T-helper 2 cell (primary cell): Measurements from ENCODE around the gene PARD3B.

ENCODE experiments used
- DNase-seq, 5 experiments: peaks; one replicate each; pipeline versions ENCODE4 v3.0.0 to v3.0.0-alpha.2; 2012 to 2022

The PARD3B gene

DNA sequence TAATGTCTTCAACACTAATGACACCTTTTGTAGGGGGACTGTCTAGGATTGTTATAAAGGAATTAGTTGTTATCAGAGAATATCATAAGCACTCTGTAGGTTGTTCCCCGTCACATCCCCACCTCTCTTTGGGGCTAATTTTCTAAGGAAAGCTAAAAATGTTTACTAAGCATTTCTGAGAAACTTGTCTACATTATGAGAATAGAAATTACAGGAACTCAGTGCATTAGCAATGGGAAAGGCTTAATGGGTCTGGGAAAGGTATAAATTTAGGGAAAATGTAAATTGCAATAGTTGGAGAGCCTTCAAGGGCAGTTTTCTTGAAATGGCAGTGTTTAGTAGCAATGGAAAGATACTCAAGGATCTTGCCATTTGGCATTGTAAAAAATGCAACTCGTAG lies 879.8 kb downstream of the PARD3B start:
- no peak for DNase-seq

DNA sequence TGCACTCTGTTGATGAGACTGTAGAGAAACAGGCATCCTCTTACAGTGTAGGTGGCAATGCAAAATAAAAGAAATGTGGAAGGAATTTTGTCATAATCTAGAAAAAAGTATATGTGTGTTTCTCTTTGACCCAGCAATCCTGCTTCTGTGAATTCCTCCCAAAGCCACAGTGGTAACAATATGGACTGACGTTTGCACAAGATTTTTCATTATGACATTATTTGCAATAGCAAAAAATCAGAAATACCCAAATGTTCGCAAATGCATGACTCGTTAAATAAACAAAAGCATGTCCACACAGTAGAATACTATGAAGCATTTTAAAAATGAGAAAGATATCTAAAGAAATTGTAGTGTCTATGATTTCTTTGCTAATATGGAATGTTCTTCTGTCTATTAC lies 881.8 kb downstream of the PARD3B start:
- no peak for DNase-seq

DNA sequence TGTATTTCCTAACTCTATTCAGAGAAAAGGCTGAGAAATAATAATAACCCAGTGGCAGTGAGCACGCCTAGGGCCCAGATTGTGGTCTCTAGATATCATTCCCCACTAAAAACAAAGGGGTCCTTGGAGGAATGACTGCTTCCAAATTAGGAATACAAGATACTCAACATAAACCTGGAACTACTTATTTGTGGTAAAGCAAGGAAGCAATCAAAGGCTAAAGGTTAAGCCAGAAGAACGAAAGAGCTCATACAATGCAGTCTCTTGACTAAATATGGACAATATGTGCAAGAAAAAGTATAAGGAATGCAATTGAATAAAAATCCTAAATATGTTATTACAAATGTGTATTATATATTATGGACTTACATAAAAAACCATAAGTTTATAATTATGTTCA lies 883.5 kb downstream of the PARD3B start:
- DNase-seq, result no peak

DNA sequence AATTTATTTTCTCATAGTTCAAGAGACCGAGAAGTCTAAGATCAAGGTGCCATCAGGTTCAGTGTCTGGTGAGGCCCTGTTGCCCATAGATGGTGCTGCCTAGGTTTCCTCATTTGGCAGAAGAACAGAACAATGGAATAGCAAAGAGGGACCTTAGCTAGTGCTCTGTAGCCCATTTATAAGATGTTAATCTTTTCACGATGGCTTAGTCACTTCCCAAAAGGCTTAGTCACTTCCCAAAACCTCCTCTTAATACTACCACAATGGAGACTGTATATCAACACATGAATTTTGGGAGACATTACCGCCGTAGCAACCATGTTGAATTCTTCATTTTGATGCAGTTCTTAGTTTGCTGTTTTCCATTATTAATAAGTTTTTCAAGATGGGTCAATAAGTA lies 890.7 kb downstream of the PARD3B start:
- no peak for DNase-seq

DNA sequence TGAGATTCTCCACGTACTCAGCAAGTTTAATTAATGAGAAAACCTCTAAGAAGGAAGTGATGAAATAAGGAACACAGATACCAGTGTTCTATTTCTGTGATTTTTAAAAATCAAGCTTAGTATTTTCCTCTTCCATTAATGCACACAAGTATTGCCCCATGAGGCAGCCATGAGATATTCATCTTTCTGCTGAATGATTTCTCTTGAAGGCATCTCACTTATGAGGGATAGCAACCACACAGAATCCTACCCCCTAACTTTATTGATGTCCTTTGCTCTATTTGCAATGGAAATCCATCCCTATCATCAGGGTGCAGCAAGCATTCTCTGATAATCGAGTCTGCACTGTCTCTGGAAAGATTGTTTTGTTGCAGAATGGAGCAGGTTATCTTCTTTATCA lies 893.0 kb downstream of the PARD3B start:
- DNase-seq, result no peak

DNA sequence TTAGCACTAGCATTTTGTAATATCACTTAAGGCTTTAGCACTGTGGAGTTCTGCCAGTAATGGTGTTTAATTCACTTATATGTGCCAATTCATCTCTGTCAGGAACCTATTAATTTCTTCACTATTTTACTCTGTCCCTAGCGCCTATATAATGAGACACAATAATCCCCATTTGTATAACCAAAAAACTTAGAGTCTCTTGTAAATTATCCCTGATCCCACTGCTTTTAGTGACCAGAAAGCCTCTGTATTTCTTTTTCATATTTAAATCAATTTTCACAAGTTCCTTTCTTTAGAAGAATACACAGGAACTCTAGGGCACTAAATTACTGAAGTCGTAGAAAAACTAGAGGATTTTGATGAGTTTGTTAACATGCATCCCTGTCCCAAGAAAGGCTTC lies 894.3 kb downstream of the PARD3B start:
- no peak for DNase-seq

DNA sequence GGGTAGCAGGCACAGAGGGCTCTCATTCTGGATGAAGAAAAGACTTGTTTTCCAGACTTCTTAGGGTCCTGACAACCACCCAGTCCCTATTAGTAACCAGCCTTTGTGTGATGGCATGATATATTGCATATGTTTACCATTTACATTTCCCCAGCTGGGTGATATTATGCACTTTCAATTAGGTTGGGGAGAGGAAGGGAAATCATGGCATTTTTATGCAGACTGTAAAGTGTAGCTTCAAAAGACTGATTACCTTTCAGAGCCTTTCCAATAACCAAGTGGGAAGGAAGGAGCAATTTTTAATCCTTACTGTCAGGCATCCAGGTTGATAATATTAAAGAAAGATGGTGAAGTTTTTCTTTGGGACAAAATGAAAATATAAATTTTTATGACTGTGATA lies 896.2 kb downstream of the PARD3B start:
- no peak for DNase-seq

DNA sequence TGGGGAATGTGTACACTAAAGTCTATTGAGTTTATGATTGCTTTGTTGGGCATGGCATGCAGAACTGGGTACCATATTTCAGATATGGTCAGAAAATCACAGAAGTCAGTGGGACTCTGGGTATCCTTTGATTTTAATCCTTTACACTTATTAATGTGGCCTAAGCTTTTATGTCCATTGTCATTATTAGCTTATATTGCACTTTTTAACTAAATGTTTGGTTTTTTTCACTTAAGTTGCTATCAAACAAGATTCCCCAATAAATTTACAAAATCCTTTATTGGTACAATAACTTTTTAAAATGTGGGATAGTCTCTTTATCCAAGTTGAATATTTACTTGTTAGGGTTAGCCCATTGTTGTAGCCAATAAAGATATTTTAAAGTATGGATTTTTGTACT lies 902.9 kb downstream of the PARD3B start:
- DNase-seq, result no peak

DNA sequence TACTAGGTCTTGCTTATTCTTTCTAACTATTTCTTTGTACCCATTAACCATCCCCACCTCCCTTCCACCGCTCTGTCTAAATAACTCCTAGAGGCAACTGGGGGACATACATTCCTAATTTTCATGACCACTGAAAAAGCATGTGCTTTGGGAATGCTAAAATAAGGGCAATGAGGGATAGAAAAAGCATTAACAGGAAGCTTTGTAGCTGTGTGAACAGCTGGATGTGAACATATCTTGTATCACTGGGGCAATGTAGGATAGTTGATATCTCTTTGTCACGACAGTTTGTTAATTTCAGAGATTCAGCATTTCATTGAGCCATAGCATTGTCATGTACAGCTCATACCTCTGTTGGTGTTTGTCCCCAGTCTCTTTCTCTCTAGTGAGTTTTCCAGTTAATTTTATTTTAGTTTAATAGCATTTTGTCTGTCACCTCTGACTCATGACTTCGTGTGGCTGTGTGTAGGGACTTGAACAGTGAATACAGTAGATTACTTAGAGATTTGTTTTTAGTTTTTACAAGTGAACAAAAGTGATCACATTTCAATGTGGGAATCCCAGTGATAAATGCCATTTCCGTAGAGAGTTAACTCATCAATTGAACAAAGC lies 906.7 kb downstream of the PARD3B start:
- DNase-seq, result no peak

DNA sequence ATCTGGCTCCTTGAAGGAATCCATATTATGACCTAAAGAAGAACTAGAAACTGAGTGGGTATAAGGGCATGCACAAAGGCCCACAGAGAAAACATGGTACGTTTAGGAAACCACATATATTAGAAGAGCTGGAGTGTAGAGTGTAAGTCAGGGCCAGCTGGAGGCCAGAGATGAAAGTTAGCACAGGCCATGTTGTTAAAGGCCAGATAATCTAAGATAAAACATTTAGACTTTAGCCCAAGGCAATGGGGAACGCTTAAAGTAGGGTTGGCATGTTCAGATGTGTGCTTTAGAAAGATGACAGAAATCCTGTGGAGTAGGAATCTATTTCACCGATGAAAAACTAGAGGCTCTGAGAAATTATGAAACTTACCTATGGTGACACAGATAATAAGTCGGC lies 907.9 kb downstream of the PARD3B start:
- no peak for DNase-seq

DNA sequence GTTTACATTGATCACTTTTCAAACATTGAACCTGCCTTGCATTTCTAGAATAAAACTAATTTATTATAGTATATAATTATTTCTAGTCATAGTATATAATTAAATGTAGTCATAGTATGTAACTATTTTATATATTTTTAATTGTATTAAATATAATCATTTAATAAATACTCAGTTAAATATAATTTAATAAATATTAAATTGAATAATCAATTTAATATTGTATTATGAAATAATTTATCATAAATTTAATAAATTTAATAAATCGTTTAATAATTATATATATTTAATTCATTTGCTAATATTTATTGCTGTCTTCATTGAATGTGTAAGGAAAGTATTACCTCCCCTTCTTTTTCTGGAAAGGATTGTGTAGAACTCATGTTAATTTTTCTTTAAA lies 911.4 kb downstream of the PARD3B start:
- no peak for DNase-seq

DNA sequence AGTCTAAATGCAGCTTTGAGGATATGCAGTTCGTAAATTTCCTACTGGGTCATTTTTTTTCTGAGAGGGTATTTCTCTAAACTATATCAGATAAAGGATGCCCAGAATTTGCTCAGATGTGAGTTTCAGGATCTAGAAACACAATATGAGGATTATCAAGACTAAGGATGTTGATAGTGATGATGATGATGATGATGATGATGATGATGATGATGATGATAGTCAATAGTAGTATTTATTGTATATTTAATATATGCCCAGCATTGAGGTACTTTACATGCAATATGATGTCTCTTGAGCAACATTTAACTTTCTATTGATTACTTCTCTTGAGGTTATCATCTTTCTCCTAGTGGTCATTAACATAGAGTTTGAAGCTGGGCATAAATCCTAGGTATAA lies 914.9 kb downstream of the PARD3B start:
- no peak for DNase-seq

DNA sequence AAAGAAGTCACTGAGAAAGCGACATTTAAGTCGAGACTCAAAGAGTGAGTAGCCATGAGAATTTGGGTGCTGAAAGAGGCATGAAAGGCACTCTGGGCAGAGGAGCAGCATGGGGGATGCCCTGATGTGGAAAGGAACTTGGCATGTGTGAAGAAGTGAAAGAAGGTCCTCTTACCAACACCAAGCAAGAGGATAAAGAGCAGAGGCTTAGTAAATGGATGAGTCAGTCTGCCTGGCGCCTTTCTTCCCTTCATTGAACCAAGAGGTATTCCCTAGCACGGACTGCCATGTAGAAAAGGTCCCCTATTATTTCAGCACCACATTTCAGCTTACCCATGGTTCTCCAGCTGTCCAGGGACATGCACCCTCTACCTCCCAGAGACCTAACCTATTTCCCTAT lies 915.9 kb downstream of the PARD3B start:
- no peak for DNase-seq

DNA sequence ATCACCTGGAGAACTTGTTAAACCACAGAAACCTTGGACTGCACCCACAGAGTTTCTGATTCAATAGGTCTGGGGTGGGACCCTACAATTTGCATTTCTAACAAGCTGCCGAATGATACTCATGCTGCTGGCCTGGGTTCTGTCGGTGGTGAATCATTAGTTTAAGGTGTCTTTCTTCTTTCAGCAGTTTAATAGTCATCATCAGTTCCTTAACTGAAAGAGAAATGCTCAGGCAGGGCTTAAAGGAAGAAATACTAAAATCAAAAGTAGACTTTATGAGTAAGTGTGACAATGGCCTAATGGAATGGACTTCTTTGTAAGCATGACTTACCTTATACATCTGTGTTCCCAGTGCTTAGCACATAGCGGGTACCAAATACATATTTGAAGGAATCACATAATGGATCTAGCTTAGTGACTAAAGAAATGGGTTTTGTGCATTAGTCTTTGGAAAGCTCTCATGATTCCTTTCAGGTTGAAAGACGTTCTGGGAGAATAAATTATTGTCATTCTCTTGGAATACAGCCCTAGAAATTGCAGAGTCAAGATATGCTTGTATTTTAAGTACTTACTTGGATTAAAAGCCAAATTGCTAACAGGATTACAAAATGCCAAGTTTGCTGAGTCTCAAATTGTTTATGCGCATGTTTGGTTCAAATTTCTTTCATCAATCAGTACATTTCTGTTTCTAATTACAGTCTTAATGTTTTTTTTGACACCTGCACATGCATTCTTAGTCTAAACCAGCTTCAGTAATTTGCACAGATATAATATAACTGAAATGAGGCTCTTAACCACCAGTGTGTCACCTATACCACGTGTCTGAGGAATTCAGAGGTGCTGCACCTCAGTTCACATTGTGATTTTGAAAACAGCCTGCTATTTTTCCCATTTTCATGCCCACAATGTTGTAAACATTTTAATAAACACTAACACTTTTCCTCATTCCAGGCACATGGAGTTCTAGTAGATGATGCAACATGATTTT lies 916.7 kb downstream of the PARD3B start:
- peak in 1 of 5 experiments; percentile 3 for DNase-seq

DNA sequence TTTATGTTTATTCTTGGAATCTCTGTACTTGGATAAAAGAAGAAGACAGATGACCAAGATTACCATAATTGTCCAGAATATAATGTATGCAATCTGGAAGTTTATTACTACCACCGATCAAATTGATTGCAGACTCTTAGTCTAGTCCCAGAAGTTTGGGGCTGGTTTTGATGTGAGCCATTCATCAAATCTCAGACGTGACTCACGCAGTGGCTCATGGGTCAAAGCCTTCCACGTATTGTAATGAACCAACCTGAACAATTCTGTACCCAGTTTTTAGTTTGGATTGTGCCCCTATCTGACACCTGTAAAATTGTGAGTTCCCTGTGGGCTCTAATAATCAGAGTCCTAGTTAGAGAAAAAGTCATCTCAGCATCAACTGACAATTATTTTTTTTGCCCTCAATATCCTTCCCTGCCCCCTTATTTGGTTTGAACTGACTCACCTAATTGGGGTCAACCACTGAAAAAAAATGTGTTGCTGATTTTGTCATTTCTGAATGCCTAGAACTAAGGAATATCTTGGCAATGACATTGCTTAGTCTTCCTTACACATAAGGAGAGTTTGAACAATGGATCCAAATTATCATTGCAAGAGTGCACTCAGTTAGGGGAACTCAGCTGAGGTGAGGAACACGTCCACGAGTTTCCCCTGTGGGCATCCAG lies 917.5 kb downstream of the PARD3B start:
- DNase-seq, result no peak

DNA sequence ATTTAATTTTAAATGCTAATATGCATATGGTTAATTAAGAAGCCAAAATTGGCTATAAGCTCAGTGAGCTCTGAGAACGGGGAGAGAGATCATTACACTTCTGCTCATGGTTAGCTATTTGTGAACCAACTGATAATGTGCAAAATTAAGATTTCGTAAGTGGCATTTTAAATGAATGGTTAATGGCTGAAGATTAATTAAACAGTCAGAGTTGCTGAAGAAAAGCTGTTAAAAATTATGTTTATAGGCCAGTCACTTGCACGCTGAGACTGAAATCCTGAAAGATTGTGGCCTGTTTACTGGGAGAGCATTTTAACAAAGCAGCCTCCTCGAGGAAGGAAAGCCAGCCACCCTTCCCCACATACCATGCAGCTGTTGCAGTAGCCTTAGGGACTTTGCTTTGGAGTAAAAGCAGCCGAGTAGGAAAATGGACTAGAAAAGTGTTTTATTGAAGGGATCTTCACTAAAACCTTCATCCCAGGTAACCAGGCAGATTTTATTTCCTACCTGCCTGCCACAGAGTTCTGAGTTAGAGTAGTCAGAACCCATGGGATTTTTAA lies 918.3 kb downstream of the PARD3B start:
- no peak for DNase-seq

DNA sequence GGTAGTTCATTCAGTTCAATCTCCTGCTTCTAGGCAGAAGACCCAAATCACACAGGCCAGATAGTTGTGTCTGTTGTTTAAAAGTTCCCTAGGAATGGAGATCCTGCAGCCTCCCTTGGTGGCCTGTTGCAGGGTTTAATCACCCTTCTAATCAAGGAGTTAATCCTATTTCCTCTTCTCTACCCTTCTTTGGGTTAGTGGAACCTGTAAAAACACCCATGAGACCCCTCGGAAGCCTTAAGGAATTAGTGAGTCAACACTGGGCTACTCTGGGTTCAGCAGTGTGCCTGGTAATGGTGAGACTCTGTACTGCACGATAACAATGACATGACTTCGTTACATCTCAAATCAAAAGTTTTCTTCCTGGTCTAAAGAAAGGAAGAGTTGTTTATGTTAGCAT lies 919.4 kb downstream of the PARD3B start:
- no peak for DNase-seq

DNA sequence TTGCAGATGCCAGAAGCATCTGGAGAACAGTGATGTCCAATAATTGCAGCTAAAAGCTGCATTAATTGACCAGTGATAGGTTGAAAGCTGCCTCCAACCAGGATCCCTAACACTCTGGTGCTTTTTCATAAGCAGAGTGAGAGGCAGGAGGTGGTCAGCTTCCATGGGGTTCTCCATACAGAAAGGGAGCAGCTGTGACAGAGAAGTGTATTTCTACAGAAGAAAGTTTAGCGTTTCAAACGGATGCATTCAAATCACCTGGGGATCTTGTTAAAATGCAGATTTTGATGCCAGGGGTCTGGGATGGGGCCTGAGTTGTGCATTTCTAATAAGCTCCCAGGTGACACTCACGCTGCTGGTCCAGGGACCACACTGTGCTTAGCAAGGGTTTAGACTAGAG lies 920.5 kb downstream of the PARD3B start:
- no peak for DNase-seq

DNA sequence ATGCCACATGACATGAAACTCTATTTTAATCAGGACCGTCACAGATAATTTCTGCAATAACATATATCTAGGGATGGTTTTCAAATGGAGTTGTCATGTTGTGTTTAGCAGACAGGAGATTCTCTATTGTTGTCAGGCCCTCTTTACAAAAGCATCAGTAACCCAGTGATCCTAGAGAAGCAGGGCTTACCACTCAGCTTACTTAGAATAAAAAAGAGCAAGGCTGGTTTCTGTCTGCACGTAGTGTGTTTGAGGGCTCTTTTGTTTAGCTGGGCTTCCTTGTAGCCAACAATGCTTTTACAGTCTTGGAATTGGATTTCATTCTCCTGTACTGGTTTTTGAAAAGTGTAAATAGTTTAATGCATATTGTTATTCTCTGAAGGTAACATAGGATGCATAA lies 926.5 kb downstream of the PARD3B start:
- DNase-seq, result no peak

DNA sequence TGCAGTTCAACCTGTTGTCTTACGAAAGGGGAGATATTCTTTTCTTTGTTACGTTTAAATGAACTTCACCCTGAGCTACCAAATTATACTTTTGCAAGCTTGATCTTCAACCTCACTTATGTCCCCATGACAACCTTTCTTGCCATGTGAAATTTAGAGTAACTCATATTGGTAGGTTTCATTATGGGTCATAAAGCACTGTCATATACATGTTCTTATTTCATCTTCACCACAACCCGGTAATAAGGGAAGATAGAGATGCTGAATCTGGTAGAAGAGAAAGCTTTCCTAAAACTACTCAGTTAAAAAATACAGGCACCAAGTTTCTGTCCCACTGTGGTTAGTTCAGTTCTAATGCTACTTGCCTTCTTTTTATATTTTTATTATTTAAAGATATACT lies 928.5 kb downstream of the PARD3B start:
- DNase-seq, result peak in 1 of 5 experiments; percentile 59

DNA sequence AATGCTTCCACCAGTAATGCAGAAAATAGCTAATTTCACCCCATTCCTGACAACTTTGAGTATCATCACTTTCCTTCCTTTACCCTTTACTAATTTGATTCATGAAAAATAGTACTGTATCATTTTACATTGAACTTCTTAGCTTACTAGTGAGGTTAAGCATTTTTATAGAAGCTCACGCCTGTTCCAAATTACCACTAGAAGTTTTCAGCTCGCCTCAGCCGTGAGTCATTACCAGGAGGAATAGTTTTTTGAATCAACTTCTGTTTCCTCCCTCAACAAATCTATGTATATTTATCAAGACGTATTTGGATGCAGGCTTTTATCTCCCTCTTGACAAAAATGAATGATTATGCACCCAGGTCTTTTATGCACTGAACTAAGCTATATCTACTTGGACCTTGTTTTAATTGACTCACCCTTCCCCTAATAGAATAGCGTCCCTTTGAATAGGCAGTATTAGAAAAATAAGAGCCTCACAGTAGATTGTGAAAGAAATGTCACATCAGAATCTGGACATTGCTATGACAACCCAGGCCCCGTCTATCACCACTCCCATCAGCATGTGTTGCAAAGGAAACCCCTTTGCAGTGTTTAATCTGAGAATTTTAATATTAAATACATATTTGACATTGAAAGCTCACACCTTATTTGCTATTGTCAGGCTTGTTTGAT lies 929.6 kb downstream of the PARD3B start:
- peak in 1 of 5 experiments; percentile 2 for DNase-seq

DNA sequence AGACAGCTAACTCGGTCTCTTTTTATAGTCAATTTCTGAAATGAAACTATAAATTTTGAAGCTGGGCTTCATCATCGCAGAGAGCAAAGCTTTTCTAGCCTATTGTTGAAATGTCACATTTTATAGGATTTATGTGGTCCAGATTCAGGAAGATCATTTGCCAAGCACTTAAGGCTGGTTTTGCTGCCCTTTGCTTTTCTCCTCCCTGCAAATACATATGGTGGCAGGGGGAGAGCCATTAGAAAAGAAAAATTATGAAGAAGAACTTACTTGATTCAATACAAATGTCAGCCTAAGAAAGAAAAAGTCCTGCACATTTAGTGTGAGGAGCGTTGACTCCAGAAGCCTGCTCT lies 930.1 kb downstream of the PARD3B start:
- no peak for DNase-seq
